Measurements from ENCODE around the gene EDAR. TPM values are rescaled to one million over a fixed set of nuclear protein-coding genes. Genes with fewer than 3 reads are reported as not detected.

EDAR gene
- total and polyA plus RNA-seq, 2 of the 4 experiments (the other 2 are of a cell fraction), result not detected

GRCh38 chr2:109021895-109022300, 32.9 kb upstream of the EDAR start:
- no TSS peak for BruUV-seq (replicated peaks)
- H3K27ac ChIP-seq (ENCODE audit: insufficient read depth, low read length), result no peak overlapping the region
- ChIA-PET CTCF (no interaction called here), POLR2A (ENCODE audit: unreplicated experiment) (no interaction called here)
- no peaks in the 10 kb centered on the region for H3K79me1 ChIP-seq (ENCODE audit: low read depth in 1 of 2, low read length in 2 of 2)
- no peaks in the 10 kb centered on the region for H3K36me3 ChIP-seq (ENCODE audit: control insufficient read depth, insufficient read depth, low read length)
- in situ Hi-C loops (cut with MboI; ENCODE audit: low sequenced_read_pairs), result no loop called here
- no peak overlapping the region for H2AFZ ChIP-seq (replicated peaks; ENCODE audit: low read length, poor library complexity)
- H2BK5ac ChIP-seq (ENCODE audit: low read depth, low read length, poor library complexity, severe bottlenecking), result no peak overlapping the region
- H3K23ac ChIP-seq (ENCODE audit: low read depth, low read length), result no peak overlapping the region
- ATAC-seq (ENCODE audit: low read depth) (no peak), DNase-seq (no peak)
- intact Hi-C loops (cut with micrococcal nuclease), result no loop called here
- no peak overlapping the region for H4K5ac ChIP-seq (ENCODE audit: low read depth, low read length)
- TF ChIP-seq SMC3 (IDR thresholded peaks at IDR 0.05; ENCODE audit: low read depth, low read length), result no peak
- H4K8ac ChIP-seq (ENCODE audit: low read depth in 2 of 2, low read length in 2 of 2), result no peak overlapping the region
- no peaks in the 10 kb centered on the region for H3K9me1 ChIP-seq (ENCODE audit: insufficient read depth, low read length)
- no peak overlapping the region for H3K18ac ChIP-seq (ENCODE audit: low read depth, low read length)
- H2BK15ac ChIP-seq (ENCODE audit: low read depth, low read length), result no peak overlapping the region
- no peak overlapping the region for H3K4ac ChIP-seq (ENCODE audit: low read depth, low read length)
- H2AK5ac ChIP-seq (ENCODE audit: low read depth, low read length), result no peak overlapping the region
- no peak overlapping the region for H3K56ac ChIP-seq (ENCODE audit: extremely low read depth, insufficient read depth, low read length)
- no peak overlapping the region for H3K4me2 ChIP-seq (ENCODE audit: low read depth, low read length)
- H2BK20ac ChIP-seq (ENCODE audit: low read depth, low read length), result no peak overlapping the region
- H4K91ac ChIP-seq (ENCODE audit: insufficient read depth, low read depth, low read length), result no peak overlapping the region
- H3K9me3 ChIP-seq (ENCODE audit: control insufficient read depth, insufficient read depth, low read length), result no peaks in the 10 kb centered on the region
- H3K14ac ChIP-seq (replicated peaks; ENCODE audit: low read depth, low read length), result no peak overlapping the region
- H3K4me1 ChIP-seq (ENCODE audit: control insufficient read depth, insufficient read depth, low read length), result no peaks in the 10 kb centered on the region
- no peak overlapping the region for H3K4me3 ChIP-seq (ENCODE audit: insufficient read depth, low read depth, low read length)
- H3K9ac ChIP-seq (ENCODE audit: low read depth, low read length), result no peak overlapping the region
- WGBS, 2 experiments (ENCODE audit: extremely low coverage in 2 of 2, insufficient read length in 1 of 2), result 87% methylated on average over 3 of the region's 13 CpGs; no CpG with 5 or more reads in 1 of the 2 experiments
- no peaks in the 10 kb centered on the region for H4K20me1 ChIP-seq (ENCODE audit: insufficient read depth, low read length)
- H2AK9ac ChIP-seq (replicated peaks; ENCODE audit: low read depth, low read length, poor library complexity), result no peak overlapping the region
- H2BK120ac ChIP-seq (ENCODE audit: low read depth, low read length), result no peak overlapping the region
- dilution Hi-C loops (cut with HindIII; ENCODE audit: low sequenced_read_pairs, unreplicated experiment), result no loop called here
- H3K27me3 ChIP-seq (ENCODE audit: control insufficient read depth, insufficient read depth, low read length), result peaks cover 54% of the 10 kb centered on the region

Measured in IMR-90 (cell line).